ENCODE data around the gene GPR152.

GPR152 gene

DNA sequence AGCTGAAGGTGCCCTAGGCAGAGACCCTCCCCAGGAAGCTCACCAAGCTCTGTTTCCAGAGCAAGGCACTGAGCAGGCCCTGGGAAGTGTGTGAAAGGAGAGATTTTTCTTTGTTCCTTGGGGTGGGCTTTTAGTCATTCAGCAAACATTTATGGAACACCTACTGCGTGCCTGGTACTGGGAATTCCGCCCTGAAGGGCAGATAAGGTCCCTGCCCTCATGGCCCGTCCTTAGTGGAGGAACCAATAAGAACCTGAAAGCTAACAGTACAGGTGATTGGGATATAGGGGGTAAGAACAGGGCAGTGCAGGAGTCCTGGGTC, 12.6 kb upstream of the GPR152 start:
- TF ChIP-seq, protein P1, sequence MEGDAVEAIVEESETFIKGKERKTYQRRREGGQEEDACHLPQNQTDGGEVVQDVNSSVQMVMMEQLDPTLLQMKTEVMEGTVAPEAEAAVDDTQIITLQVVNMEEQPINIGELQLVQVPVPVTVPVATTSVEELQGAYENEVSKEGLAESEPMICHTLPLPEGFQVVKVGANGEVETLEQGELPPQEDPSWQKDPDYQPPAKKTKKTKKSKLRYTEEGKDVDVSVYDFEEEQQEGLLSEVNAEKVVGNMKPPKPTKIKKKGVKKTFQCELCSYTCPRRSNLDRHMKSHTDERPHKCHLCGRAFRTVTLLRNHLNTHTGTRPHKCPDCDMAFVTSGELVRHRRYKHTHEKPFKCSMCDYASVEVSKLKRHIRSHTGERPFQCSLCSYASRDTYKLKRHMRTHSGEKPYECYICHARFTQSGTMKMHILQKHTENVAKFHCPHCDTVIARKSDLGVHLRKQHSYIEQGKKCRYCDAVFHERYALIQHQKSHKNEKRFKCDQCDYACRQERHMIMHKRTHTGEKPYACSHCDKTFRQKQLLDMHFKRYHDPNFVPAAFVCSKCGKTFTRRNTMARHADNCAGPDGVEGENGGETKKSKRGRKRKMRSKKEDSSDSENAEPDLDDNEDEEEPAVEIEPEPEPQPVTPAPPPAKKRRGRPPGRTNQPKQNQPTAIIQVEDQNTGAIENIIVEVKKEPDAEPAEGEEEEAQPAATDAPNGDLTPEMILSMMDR (IDR thresholded peaks at IDR 0.05; ENCODE audit: low read depth, low read length), result no peak
- TF ChIP-seq EZH2phosphoT487 (IDR thresholded peaks at IDR 0.05; ENCODE audit: low read depth), result no peak
- no peaks in the 10 kb centered on the region for H3K27me3 ChIP-seq (ENCODE audit: low read depth, low read length)
- no peaks in the 10 kb centered on the region for H3K36me3 ChIP-seq (replicated peaks; ENCODE audit: low read depth, low read length)
- H4K20me1 ChIP-seq (ENCODE audit: insufficient read depth, low read length), result no peaks in the 10 kb centered on the region
- no peak overlapping the region for H2AFZ ChIP-seq (ENCODE audit: low read depth, low read length)
- H3K9ac ChIP-seq (ENCODE audit: low read length), result peak overlapping the region; percentile 95
- no peaks in the 10 kb centered on the region for H3K9me3 ChIP-seq (ENCODE audit: insufficient read depth, low read length)
- H3K4me3 ChIP-seq (ENCODE audit: low read length), result peak overlapping the region; percentile 90
- H3K4me2 ChIP-seq (ENCODE audit: low read length), result peak overlapping the region; percentile 91
- H3K27ac ChIP-seq (ENCODE audit: low read length), result peak overlapping the region; percentile 73
- H3K79me2 ChIP-seq (ENCODE audit: low read length), result peaks cover 15% of the 10 kb centered on the region
- peaks cover 40% of the 10 kb centered on the region for H3K4me1 ChIP-seq (ENCODE audit: low read length)

DNA sequence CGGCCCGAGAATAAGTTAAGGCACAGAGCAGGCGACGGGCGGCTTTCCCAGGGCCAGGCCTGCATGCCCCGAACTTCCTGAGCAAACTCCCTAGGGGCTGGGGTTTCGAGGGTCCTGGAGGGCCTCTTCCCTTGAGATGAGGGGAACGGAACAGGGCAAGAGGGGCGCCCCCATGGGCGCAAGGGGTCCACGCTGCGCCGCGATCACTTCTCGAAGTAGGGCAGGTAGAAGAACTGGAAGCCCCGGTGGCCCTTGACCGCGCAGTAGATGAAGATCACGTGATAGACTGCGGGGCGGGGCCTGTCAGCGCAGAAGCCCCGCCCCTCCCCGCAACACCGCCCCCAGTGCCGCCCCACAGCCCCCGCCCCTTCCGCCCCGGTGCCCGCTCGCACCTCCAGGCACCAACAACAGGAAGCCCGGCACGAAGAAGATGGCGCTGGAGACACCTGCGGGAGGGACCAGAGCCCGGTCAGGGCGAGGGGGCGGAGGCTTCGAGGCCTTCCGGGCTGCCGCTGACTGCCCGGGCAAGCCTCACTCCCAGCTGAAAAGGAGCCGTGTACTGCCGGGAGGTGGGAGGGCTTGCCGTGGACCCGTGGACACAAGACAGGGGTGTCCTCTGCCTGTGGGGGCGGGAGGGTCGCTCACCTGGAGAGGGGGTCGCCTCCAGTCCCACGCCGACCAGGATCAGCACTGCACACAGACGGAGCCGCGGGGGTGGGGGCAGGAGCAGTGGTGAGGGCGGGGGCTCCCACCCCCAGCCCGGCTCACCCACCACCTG, 12.1 kb upstream of the GPR152 start:
- H4K20me1 ChIP-seq (ENCODE audit: insufficient read depth, low read length), result no peaks in the 10 kb centered on the region
- H3K4me1 ChIP-seq (ENCODE audit: low read length), result peaks cover 40% of the 10 kb centered on the region
- peak overlapping the region; percentile 90 for H3K4me3 ChIP-seq (ENCODE audit: low read length)
- H3K9ac ChIP-seq (ENCODE audit: low read length), result peak overlapping the region; percentile 95
- no peak for TF ChIP-seq EZH2phosphoT487 (IDR thresholded peaks at IDR 0.05; ENCODE audit: low read depth)
- TF ChIP-seq, protein P1 (IDR thresholded peaks at IDR 0.05; ENCODE audit: low read depth, low read length), result no peak; the same call in 1 of the 2 replicates
- no peaks in the 10 kb centered on the region; the same call in 1 of the 2 replicates for H3K9me3 ChIP-seq (ENCODE audit: insufficient read depth, low read length)
- H3K4me2 ChIP-seq (ENCODE audit: low read length), result peak overlapping the region; percentile 91
- H2AFZ ChIP-seq (ENCODE audit: low read depth, low read length), result no peak overlapping the region; the same call in 1 of the 2 replicates
- no peaks in the 10 kb centered on the region for H3K36me3 ChIP-seq (replicated peaks; ENCODE audit: low read depth, low read length)
- H3K79me2 ChIP-seq (ENCODE audit: low read length), result peaks cover 15% of the 10 kb centered on the region
- peak overlapping the region; percentile 73 for H3K27ac ChIP-seq (ENCODE audit: low read length)
- H3K27me3 ChIP-seq (ENCODE audit: low read depth, low read length), result no peaks in the 10 kb centered on the region

- peaks cover 15% of the 10 kb centered on the region for H3K79me2 ChIP-seq (ENCODE audit: low read length)
- peak overlapping the region; percentile 90 for H3K4me2 ChIP-seq (ENCODE audit: low read length)
- peak overlapping the region; percentile 90 for H3K4me3 ChIP-seq (ENCODE audit: low read length)
- H2AFZ ChIP-seq (ENCODE audit: low read depth, low read length), result no peak overlapping the region
- H3K9ac ChIP-seq (ENCODE audit: low read length), result peak overlapping the region; percentile 95
- H3K27me3 ChIP-seq (ENCODE audit: low read depth, low read length), result no peaks in the 10 kb centered on the region
- H3K36me3 ChIP-seq (replicated peaks; ENCODE audit: low read depth, low read length), result no peaks in the 10 kb centered on the region
- peak overlapping the region; percentile 54 for H3K27ac ChIP-seq (ENCODE audit: low read length)
- peaks cover 45% of the 10 kb centered on the region for H3K4me1 ChIP-seq (ENCODE audit: low read length)
- H4K20me1 ChIP-seq (ENCODE audit: insufficient read depth, low read length), result no peaks in the 10 kb centered on the region
- TF ChIP-seq, protein P1 (IDR thresholded peaks at IDR 0.05; ENCODE audit: low read depth, low read length), result no peak
- TF ChIP-seq EZH2phosphoT487 (IDR thresholded peaks at IDR 0.05; ENCODE audit: low read depth), result no peak
- peaks cover 4% of the 10 kb centered on the region; the same call in 1 of the 2 replicates for H3K9me3 ChIP-seq (ENCODE audit: insufficient read depth, low read length)
Measured at GRCh38 chr11:67463680-67464410, 11.3 kb upstream of the GPR152 start.

- H3K4me1 ChIP-seq (ENCODE audit: low read length), result peaks cover 45% of the 10 kb centered on the region
- H3K9me3 ChIP-seq (ENCODE audit: insufficient read depth, low read length), result peaks cover 4% of the 10 kb centered on the region; the same call in 1 of the 2 replicates
- H3K4me3 ChIP-seq (ENCODE audit: low read length), result no peak overlapping the region
- no peak for TF ChIP-seq EZH2phosphoT487 (IDR thresholded peaks at IDR 0.05; ENCODE audit: low read depth)
- TF ChIP-seq, protein P1 (IDR thresholded peaks at IDR 0.05; ENCODE audit: low read depth, low read length), result no peak
- no peak overlapping the region for H2AFZ ChIP-seq (ENCODE audit: low read depth, low read length)
- H3K4me2 ChIP-seq (ENCODE audit: low read length), result no peak overlapping the region
- no peak overlapping the region for H3K9ac ChIP-seq (ENCODE audit: low read length)
- H3K79me2 ChIP-seq (ENCODE audit: low read length), result peaks cover 11% of the 10 kb centered on the region
- no peaks in the 10 kb centered on the region for H3K36me3 ChIP-seq (replicated peaks; ENCODE audit: low read depth, low read length)
- H4K20me1 ChIP-seq (ENCODE audit: insufficient read depth, low read length), result no peaks in the 10 kb centered on the region
- no peaks in the 10 kb centered on the region for H3K27me3 ChIP-seq (ENCODE audit: low read depth, low read length)
- H3K27ac ChIP-seq (ENCODE audit: low read length), result no peak overlapping the region
Measured at GRCh38 chr11:67463186-67463585, 10.7 kb upstream of the GPR152 start.

All from OCI-LY3 (cell line).